ENCODE results near the gene PRDX4.
"Not testable (repeated sequence)": the region's sequence is repeated elsewhere in the genome, so short reads cannot be mapped to it uniquely, and the experiment has no call there.

Gene PRDX4

GRCh38 chrX:23667239-23668177 lies at the start of gene PRDX4:
Gene PRDX4, plus strand, starts transcription at chrX:23667493. Its CDS starts 78 bp downstream, at chrX:23667571.
- peak; percentile 62 to 70 for DNase-seq (ENCODE audit: low read depth in 2 of 2)

- no peak for DNase-seq (ENCODE audit: low read depth in 2 of 2)
These were observed 45.5 kb upstream of the PRDX4 start for GRCh38 chrX:23621621-23622265.

DNA sequence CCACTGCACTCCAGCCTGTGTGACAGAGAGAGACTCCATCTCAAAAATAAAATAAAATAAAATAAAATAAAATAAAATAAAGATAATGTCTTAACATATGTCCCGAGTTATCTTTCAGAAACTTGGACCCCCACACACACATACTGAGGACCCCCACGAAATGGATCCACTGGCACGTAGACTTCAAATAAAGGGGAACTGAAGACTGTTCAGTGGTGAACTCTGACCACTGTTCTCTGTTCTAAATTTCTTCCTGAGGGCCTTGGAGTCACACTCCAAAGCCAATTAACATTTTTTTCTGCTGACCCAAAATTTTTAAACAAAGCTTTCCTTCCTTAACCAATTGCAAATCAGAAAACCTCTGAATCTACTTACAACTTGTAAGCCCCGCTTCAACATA lies 43.5 kb upstream of the PRDX4 start:
- DNase-seq (ENCODE audit: low read depth in 2 of 2), result no peak

DNA sequence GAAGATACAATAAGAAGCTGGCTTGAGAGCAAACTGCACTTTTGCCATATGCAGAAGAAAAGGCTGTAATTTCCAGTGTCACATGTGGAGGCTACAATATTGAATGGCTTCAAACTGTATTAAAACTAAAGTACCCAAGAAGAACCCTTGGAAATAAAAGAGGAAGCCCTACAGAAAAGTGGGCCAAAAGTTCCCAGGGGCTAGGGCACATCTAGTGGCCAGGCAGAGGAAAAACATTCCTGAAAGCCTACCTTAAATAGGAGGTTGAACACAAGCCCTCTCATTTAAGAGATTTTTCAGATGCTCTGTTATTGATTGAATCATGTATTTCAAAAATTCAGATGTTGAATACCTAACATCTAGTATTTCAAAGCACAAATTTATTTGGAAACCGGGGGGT lies 40.6 kb upstream of the PRDX4 start:
- no peak for DNase-seq (ENCODE audit: low read depth in 2 of 2)

DNA sequence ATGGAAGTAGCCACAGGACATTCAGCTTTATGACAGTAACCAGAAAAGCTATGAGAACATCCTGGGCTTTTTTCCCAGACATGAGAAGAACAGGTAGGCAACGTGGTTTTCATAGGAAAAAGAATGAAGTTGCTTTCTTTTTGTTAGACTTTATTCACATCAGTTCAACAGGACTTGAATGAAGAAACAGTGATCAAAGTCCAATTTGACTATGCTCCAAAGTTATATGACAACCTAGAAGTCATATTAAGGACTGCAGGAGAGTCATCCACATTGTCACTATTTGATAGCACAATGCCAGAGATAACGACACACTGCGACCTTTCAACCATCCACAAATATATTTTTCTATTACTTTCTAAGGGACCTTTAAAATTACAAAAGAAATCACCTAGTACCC lies 39.2 kb upstream of the PRDX4 start:
- no peak for DNase-seq (ENCODE audit: low read depth in 2 of 2)

GRCh38 chrX:23631136-23631535 lies 36.2 kb upstream of the PRDX4 start:
- no peak for DNase-seq (ENCODE audit: low read depth in 2 of 2)

DNA sequence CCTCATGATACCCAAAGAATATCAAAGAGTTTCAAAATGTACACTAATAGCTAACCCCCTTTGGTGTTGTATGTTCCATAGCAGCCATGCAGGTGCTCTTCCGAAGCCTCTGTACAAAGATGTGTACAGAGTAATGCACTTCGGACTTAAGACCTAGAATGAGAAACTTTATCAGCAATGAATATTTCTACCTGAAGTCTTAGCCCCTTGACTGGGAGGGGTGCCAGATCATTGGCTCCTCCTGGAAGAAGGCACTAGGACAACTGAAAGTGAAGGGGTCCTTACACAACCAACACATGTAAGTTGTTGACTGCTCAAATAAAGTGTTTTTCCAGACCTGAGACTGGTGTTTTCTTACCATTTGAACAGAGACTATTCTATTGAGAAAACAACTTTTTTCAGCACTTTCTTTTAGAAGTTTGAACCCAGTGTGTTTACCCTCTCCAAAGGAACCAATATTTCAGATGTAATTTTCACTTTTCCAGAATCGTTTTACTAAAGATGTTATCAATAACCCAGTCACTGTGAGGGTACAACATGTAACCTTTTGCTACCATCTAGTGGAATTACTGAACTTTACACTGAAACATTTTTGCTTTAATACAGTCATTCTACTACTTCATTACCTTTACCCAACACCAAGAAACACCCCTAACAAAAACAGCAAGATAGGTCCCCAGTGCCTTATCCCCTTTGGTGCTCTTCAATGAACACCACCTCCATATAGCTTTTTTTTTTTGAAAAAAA lies 33.3 kb upstream of the PRDX4 start:
- no peak for DNase-seq (ENCODE audit: low read depth in 2 of 2)

- peak in 1 of 2 donors; percentile 42 for DNase-seq (ENCODE audit: low read depth in 2 of 2)
These were observed 30.1 kb upstream of the PRDX4 start for GRCh38 chrX:23637187-23637586.

DNA sequence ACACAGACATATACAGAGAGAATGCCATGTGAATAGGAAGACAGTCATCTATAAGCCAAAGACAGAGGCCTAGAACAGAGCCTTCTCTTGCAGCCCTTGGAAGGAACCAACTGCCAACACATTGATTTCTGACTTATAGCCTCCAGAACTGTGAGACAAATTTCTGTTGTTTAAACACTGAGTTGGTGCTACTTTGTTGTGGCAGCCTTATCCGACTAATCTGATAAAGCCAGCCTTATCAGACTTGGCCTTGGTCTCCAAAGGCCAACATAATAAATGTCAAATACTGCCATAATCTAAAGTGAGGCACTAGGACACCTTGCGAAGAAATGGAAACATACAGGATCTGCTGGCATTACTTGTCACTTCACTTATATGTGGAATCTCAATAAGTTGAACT lies 24.3 kb upstream of the PRDX4 start:
- no peak for DNase-seq (ENCODE audit: low read depth in 2 of 2)

- no peak for DNase-seq (ENCODE audit: low read depth in 2 of 2)
These were observed 22.5 kb upstream of the PRDX4 start for GRCh38 chrX:23644744-23645143.

- DNase-seq (ENCODE audit: low read depth in 2 of 2), result no peak
These were observed 11.2 kb upstream of the PRDX4 start for GRCh38 chrX:23656091-23656490.

DNA sequence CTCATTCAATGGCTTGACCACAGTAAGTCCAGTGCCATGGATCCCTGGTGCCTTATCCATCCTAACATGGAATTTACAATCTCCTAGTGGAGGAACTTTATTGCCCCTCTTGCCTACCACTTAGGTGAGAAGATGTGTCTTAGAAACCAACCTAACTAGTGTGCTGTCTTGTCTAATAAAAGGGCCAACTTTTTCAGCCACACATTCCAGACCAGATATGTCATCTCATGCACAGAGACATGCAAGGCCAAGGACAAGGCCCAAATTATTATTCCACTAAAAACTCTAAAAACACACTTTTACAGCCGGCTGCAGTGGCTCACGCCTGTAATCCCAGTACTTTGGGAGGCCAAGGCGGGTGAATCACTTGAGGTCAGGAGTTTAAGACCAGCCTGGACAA lies 10.6 kb upstream of the PRDX4 start:
- no peak for DNase-seq (ENCODE audit: low read depth in 2 of 2)

GRCh38 chrX:23659339-23659738 lies 8.0 kb upstream of the PRDX4 start:
- no peak for DNase-seq (ENCODE audit: low read depth in 2 of 2)

- DNase-seq (ENCODE audit: low read depth in 2 of 2), result not testable (repeated sequence)
These were observed 7.1 kb upstream of the PRDX4 start for GRCh38 chrX:23660083-23660765.

DNA sequence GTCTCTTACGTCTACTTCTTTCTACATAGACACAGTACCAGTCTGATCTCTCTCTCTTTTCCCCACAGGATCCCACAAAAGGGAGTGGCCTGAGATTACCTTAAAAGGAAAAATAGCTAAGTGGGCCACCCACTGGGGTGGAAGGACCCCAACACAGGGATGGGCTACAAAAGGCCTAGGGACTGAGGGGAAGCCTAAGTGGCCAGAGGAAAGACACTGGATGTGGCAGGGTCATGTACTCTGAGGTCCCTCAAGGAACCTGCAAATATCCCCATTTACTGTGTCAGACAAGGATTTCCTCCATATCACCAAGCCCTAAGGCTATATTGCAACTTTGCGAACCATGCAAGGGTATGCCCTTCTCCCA lies 6.5 kb upstream of the PRDX4 start:
- no peak for DNase-seq (ENCODE audit: low read depth in 2 of 2)

DNA sequence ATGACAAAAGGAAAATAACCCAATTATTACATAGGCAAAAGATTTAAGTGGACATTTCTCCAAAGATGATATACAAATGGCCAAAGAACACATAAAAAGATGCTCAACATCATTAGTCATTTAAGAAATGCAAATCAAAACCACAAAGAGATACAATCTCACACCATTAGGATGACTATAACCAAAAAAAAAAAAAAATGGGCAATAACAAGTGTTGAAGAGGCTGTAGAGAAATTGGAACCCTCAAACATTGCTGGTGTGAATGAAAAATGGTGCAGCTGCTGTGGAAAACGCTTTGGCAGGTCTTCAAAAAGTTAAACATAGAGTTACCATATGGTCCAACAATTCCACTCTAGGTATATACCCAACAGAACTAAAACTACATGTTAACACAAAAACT lies 5.6 kb upstream of the PRDX4 start:
- no peak for DNase-seq (ENCODE audit: low read depth in 2 of 2)

GRCh38 chrX:23662187-23662586 lies 5.1 kb upstream of the PRDX4 start:
- DNase-seq (ENCODE audit: low read depth in 2 of 2), result no peak

GRCh38 chrX:23662853-23663252 lies 4.4 kb upstream of the PRDX4 start:
- no peak for DNase-seq (ENCODE audit: low read depth in 2 of 2)

- DNase-seq (ENCODE audit: low read depth in 2 of 2), result no peak
These were observed 2.8 kb upstream of the PRDX4 start for GRCh38 chrX:23664496-23664895.

DNA sequence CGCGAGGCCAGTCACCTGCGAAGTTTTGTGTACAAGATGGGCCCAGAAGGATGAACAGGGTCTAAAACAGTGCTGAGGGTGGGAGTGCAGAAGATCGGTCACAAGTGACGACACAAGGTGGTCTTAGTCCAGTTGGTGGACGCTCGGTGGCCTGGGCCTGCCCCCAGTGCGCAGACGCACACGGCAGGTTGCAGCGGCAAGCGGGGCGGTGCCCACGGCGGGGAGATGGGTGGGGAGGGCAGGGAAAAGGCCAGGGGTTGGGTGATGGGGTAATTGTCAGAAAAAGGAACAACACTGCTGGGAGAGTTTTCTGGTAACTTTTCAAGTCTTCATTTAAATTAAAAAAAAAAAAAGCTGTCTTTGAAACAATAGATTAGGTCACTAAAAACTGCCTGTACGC lies 1.0 kb upstream of the PRDX4 start:
- DNase-seq (ENCODE audit: low read depth in 2 of 2), result no peak

GRCh38 chrX:23668335-23668734 lies 1.0 kb downstream of the PRDX4 start:
- DNase-seq (ENCODE audit: low read depth in 2 of 2), result no peak

DNA sequence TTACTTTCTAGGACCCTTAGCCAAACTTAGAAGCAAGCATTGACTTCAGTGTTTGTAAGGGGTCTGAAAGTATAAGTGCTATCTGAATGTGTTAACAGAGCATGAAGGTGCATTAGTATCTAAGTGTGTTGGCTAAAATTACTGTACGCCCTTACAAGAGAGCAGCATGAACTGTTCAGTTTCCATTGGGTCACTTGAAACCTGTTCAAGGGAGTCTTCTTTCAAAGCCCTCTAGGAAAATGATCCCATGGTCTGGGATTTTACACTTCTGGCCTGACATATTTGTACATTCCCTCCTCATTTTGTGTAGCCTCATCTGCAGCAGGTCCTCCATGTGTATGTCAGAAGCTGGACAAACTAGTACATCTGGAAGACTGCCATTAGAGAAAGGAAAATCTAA lies 3.2 kb downstream of the PRDX4 start:
- DNase-seq (ENCODE audit: low read depth in 2 of 2), result no peak
